Lung (tissue), 12 donors: ENCODE measurements around the gene LLPH. TPM values are rescaled to one million over a fixed set of nuclear protein-coding genes. Genes with fewer than 3 reads are reported as not detected.

Source experiments
- ATAC-seq: fragments of 200-7000 bp; cut with Tn5 transposase; one replicate; pipeline ENCODE4 v1.9.1; 2020; ENCODE audit warnings: moderate number of reproducible peaks; ENCODE audit not compliant: insufficient read depth, low FRiP score
- DNase-seq, 3 donors: peaks; one replicate each; pipeline ENCODE4 v3.0.0-alpha.2; 2013 to 2017
- H3K27ac ChIP-seq, 2 donors: one replicate each; pipeline ENCODE4 v1.5.1; 2013; ENCODE audit warnings: mild to moderate bottlenecking in 2 of 2, moderate library complexity in 2 of 2, control low read depth in 1 of 2, inconsistent platforms in 1 of 2, low read depth in 1 of 2, low read length in 1 of 2
- H3K27me3 ChIP-seq, 3 donors: one replicate each; pipeline ENCODE4 v1.5.1; 2013; ENCODE audit warnings: low read length in 2 of 3; ENCODE audit not compliant: control insufficient read depth in 3 of 3, insufficient read depth in 3 of 3
- H3K36me3 ChIP-seq, 4 donors: one replicate each; pipeline ENCODE4 v1.5.1; 2013; ENCODE audit warnings: low read length in 4 of 4, mild to moderate bottlenecking in 1 of 4, moderate library complexity in 1 of 4; ENCODE audit not compliant: control insufficient read depth in 4 of 4, insufficient read depth in 4 of 4
- H3K4me1 ChIP-seq, 5 donors: one replicate each; pipeline ENCODE4 v1.5.1; 2013; ENCODE audit warnings: low read length in 5 of 5, mild to moderate bottlenecking in 2 of 5, moderate library complexity in 1 of 5; ENCODE audit not compliant: control insufficient read depth in 5 of 5, insufficient read depth in 5 of 5
- H3K4me3 ChIP-seq: one replicate; pipeline ENCODE4 v1.5.1; 2013; ENCODE audit warnings: mild to moderate bottlenecking, control low read depth, moderate library complexity
- H3K9ac ChIP-seq, 2 donors: one replicate each; pipeline ENCODE4 v1.5.1; 2013; ENCODE audit warnings: low read length in 2 of 2, control low read depth in 1 of 2; ENCODE audit not compliant: insufficient read depth in 1 of 2
- H3K9me3 ChIP-seq, 4 donors: one replicate each; pipeline ENCODE4 v1.5.1; 2013; ENCODE audit warnings: low read length in 3 of 4, mild to moderate bottlenecking in 1 of 4, moderate library complexity in 1 of 4; ENCODE audit not compliant: control insufficient read depth in 4 of 4, insufficient read depth in 3 of 4
- WGBS, 2 donors: extraction: QIAGEN DNeasy Blood & Tissue Kit; methylation state at CpG; one replicate each; pipeline ENCODE4 v1.1.7; 2013; 5-methylcytosine and 5-hydroxymethylcytosine counted together
- polyA plus RNA-seq, 2 donors: library from polyadenylated mRNA; stranded (reverse); fragments of 200-250 nt; gene quantifications; one replicate each; pipeline ENCODE4 v1.2.1, GENCODE V29; 2013
- total RNA-seq, 2 donors: library from RNA; depleted of rRNA in 1 of 2; stranded (reverse); fragments of >200 nt in 1 of 2; gene quantifications; one replicate each; pipeline ENCODE4 v1.2.1, GENCODE V29; 2014 to 2021
- TF ChIP-seq, protein P1 (sequence below): IDR thresholded peaks from 2 replicates; pipeline ENCODE4 v1.5.1; 2012; ENCODE audit warnings: mild to moderate bottlenecking; ENCODE audit errors: control extremely low read depth, extremely low read depth
- donor health status: control.
- donor health status: control.
- donor health status: Bipolar disorder and iron deficiency.
- donor health status: healthy.
- donor health status: DM: yes; HTN: yes; CAD: no.

The LLPH gene
- total and polyA plus RNA-seq, 4 donors = 7.9 to 25.9 (median 16.2) TPM

DNA sequence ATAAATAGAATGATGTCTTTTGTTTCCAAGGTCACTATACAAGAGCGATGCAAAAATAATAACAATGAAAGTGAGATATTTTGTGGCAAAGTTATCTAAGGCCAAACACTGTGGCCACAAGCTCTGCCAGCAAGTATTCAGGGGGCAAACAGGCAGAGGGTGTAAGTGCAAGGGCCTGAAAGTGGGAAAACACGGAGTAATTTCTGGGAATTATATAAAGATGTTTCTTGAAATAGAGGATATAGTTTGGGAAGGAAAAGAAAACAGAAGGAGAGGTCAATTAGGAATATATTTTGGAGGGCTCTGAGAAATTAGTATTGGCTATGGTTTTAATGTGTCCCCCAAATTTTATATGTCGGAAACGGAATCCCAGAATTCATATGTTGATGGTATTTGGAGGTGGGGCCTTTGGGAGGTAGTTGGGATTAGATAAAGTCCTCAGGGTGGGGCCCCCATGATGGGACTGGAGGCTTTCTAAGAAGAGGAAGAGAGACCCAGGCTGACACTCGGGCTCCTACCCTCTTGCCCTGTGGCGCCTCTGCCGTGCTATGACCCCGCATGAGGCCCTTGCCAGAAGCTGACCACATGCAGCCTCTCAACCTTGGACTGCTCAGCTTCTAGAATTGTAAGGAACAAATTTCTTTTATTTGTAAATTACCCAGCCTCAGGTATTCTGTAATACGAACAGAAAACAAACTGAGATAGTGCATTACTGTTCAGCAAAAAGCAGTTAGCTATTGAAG, 60.0 kb downstream of the LLPH start:
- Histone ChIP-seq H3K36me3 (no peaks in the 10 kb centered on the region), H3K27me3 (no peaks in the 10 kb centered on the region), H3K4me3 (no peak overlapping the region), H3K27ac (no peak overlapping the region), H3K9me3 (no peaks in the 10 kb centered on the region), H3K4me1 (peaks cover 0 to 8% (median 0%) of the 10 kb centered on the region in 5 donors), H3K9ac (no peak overlapping the region)
- ATAC-seq = no peak
- WGBS, 2 donors = 85 to 88% methylated on average over 9 of the region's 9 CpGs
- no peak for DNase-seq
- TF ChIP-seq, protein P1, sequence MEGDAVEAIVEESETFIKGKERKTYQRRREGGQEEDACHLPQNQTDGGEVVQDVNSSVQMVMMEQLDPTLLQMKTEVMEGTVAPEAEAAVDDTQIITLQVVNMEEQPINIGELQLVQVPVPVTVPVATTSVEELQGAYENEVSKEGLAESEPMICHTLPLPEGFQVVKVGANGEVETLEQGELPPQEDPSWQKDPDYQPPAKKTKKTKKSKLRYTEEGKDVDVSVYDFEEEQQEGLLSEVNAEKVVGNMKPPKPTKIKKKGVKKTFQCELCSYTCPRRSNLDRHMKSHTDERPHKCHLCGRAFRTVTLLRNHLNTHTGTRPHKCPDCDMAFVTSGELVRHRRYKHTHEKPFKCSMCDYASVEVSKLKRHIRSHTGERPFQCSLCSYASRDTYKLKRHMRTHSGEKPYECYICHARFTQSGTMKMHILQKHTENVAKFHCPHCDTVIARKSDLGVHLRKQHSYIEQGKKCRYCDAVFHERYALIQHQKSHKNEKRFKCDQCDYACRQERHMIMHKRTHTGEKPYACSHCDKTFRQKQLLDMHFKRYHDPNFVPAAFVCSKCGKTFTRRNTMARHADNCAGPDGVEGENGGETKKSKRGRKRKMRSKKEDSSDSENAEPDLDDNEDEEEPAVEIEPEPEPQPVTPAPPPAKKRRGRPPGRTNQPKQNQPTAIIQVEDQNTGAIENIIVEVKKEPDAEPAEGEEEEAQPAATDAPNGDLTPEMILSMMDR = no peak

GRCh38 chr12:66066929-66067523, 63.5 kb downstream of the LLPH start:
- Histone ChIP-seq H3K36me3 (no peaks in the 10 kb centered on the region), H3K4me1 (peaks cover 0 to 26% (median 0%) of the 10 kb centered on the region in 5 donors), H3K4me3 (no peak overlapping the region), H3K9ac (no peak overlapping the region), H3K9me3 (no peaks in the 10 kb centered on the region), H3K27me3 (no peaks in the 10 kb centered on the region), H3K27ac (no peak overlapping the region)
- no peak for DNase-seq
- TF ChIP-seq, protein P1 = no peak
- WGBS, 2 donors = 44 to 52% methylated on average over 3 of the region's 3 CpGs
- no peak for ATAC-seq

Other genes with a start within 250 kb of the LLPH start
- 100 to 1,000 TPM; 124 to 144 TPM for gene TMBIM4, start 39.2 kb upstream of the LLPH start, total RNA-seq
- gene TMBIM4, start 39.2 kb upstream of the LLPH start, polyA plus RNA-seq = 100 to 1,000 TPM; 194 to 236 TPM
- 10 to 100 TPM; 47.8 to 77.2 TPM for gene IRAK3, start 58.5 kb upstream of the LLPH start, total RNA-seq
- 10 to 100 TPM in 1 of 2 donors, 1 to 10 TPM in 1; 7.8 to 54.5 TPM for gene IRAK3, start 58.5 kb upstream of the LLPH start, polyA plus RNA-seq
- gene HELB, start 171.7 kb upstream of the LLPH start, total RNA-seq = 10 to 100 TPM in 1 of 2 donors, 1 to 10 TPM in 1; 3.2 to 16.4 TPM
- 1 to 10 TPM in 1 of 2 donors, under 1 TPM in 1; 0.63 to 1.8 TPM for gene HELB, start 171.7 kb upstream of the LLPH start, polyA plus RNA-seq